Caco-2 (cell line): ENCODE data around the gene FBF1. TPM values are rescaled to one million over a fixed set of nuclear protein-coding genes. Genes with fewer than 3 reads are reported as not detected.

ENCODE experiments used
- BruUV-seq: library from RNA; stranded (reverse); fragments of 400-500 nt; replicated peaks from 2 replicates; lab custom pipeline; 2021; lab: Mats Ljungman, UMichigan
- CTCF ChIA-PET: fragments of 300-600 bp; sonication (Branson Sonifier 250); formaldehyde crosslinking; loops from one replicate; lab custom pipeline; 2022; ENCODE audit warnings: antibody characterized with exemption; lab: Charles Lee
- POLR2A ChIA-PET: fragments of 300-600 bp; sonication (Branson Sonifier 250); formaldehyde crosslinking; loops from one replicate; lab custom pipeline; 2022; ENCODE audit warnings: antibody characterized with exemption; lab: Charles Lee
- DNase-seq, 2 experiments: peaks; one replicate each; pipeline versions ENCODE4 v3.0.0 to v3.0.0-alpha.2; 2020 to 2022
- H3K27me3 ChIP-seq: replicated peaks from 2 replicates; pipeline ENCODE4 v1.6.0; 2011; ENCODE audit warnings: low read length; ENCODE audit not compliant: control insufficient read depth, insufficient read depth
- H3K36me3 ChIP-seq: 2 replicates; pipeline ENCODE4 v1.5.1; 2011; ENCODE audit warnings: low read length; ENCODE audit not compliant: control insufficient read depth, insufficient read depth
- H3K4me1 ChIP-seq: fragments of 250-450 bp; sonication (Bioruptor Pico); 2 replicates; pipeline ENCODE4 v1.5.1; 2020; ENCODE audit warnings: mild to moderate bottlenecking
- H3K4me3 ChIP-seq: 2 replicates; pipeline ENCODE4 v1.5.1; 2011; ENCODE audit warnings: low read depth, mild to moderate bottlenecking, control low read depth, low read length
- H3K9me3 ChIP-seq: fragments of 250-450 bp; sonication (Bioruptor Pico); 2 replicates; pipeline ENCODE4 v1.5.1; 2020; ENCODE audit warnings: mild to moderate bottlenecking, moderate library complexity
- H3K27ac Mint-ChIP-seq: one replicate; pipeline ENCODE4 v1.8.0; 2022; ENCODE audit warnings: mixed read lengths; ENCODE audit not compliant: unreplicated experiment
- H3K27me3 Mint-ChIP-seq: one replicate; pipeline ENCODE4 v1.8.0; 2022; ENCODE audit warnings: mixed read lengths; ENCODE audit not compliant: insufficient read depth, unreplicated experiment
- H3K36me3 Mint-ChIP-seq: one replicate; pipeline ENCODE4 v1.8.0; 2022; ENCODE audit warnings: mild to moderate bottlenecking, mixed read lengths; ENCODE audit not compliant: insufficient read depth, unreplicated experiment
- H3K4me1 Mint-ChIP-seq: one replicate; pipeline ENCODE4 v1.8.0; 2022; ENCODE audit warnings: low read depth, mixed read lengths; ENCODE audit not compliant: unreplicated experiment
- H3K4me3 Mint-ChIP-seq: one replicate; pipeline ENCODE4 v1.8.0; 2022; ENCODE audit warnings: mild to moderate bottlenecking, moderate library complexity, mixed read lengths; ENCODE audit not compliant: unreplicated experiment
- H3K9me3 Mint-ChIP-seq: one replicate; pipeline ENCODE4 v1.8.0; 2022; ENCODE audit warnings: mixed read lengths; ENCODE audit not compliant: unreplicated experiment
- intact Hi-C: fragments of 100-400 bp; cut with micrococcal nuclease; formaldehyde crosslinking; loops from one replicate; pipeline ENCODE4 v1.10.0; 2022; ENCODE audit not compliant: unreplicated experiment
- total RNA-seq: library from RNA; stranded (reverse); gene quantifications from 2 replicates; pipeline ENCODE4 v1.2.3, GENCODE V29; 2022
- TF ChIP-seq, protein P1 (sequence below), 2 experiments: fragments of 200-600 bp in 1 of 2; IDR thresholded peaks; 1 replicate in 1 of 2; 2 replicates in 1 of 2; pipeline versions ENCODE4 v1.5.1 to v1.8.0; 2011 to 2022; ENCODE audit warnings: antibody characterized with exemption in 1 of 2, control low read depth in 1 of 2, inconsistent platforms in 1 of 2, low read depth in 1 of 2, low read length in 1 of 2, mild to moderate bottlenecking in 1 of 2, moderate library complexity in 1 of 2; ENCODE audit not compliant: insufficient read depth in 1 of 2, severe bottlenecking in 1 of 2, unreplicated experiment in 1 of 2

FBF1 gene
- total RNA-seq, 1 experiment from 2014 or later: 14.1 TPM

DNA sequence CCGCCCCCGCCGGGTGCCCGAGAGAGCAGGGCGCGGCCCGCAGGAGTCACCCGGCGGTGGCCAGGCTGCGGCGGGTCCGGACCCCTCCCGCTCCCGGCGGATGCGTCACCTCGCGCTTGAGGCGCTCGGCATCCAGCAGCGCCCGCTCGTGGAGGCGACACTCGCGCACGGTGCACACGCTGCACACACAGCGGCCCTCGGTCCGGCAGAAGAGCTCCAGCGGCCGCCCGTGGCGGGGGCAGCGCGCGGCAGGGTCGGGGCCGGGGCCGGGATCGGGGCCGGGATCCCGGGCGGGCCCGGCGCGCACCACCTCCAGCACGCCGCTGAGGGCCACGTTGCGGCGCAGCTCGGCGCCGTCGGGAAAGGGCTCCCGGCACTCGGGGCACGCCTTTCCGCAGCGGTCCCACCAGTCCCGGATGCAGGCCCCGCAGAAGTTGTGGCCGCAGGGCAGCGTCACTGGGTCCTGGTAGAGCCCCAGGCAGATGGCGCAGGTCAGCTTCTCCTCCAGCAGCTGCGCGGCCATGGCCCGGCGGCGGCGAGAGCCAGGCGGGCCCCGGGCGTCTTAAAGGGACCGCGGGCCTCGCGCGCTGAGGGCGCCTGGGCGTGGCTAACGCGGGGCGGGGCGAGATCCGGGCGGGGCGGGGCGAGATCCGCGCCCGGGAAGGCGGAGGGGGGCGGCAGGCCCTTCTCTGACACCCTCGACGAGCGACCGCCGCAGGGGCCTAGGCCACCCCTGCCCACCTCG, 44.3 kb downstream of the FBF1 start, which contains the start of gene TRIM65:
Gene TRIM65 (minus strand): TSS at position 537 of the 745 bp plus-strand sequence. CDS start 14 bp downstream, at position 523.
- Histone ChIP-seq H3K36me3 (peaks cover 4% of the 10 kb centered on the region; the same call in 1 of the 2 replicates), H3K4me1 (peaks cover 21% of the 10 kb centered on the region), H3K9me3 (no peaks in the 10 kb centered on the region), H3K4me3 (peak within 1 kb of the TSS; percentile 88), H3K27me3 (no peaks in the 10 kb centered on the region)
- intact Hi-C loops: loop anchor here (5.0 kb wide), 1 partner anchor 114 kb away; the partner anchor contains the start of gene UNK
- ChIA-PET POLR2A (interaction anchor here (0.5 to 1.4 kb wide), 6 partner anchors 8 to 117 kb away, joined by 3 to 9 read pairs (median 6); partner anchors contain the start of genes FBF1, MRPL38 and WBP2), CTCF (interaction anchor here (0.5 to 1.9 kb wide), 14 partner anchors 8 to 1392 kb away, joined by 3 to 25 read pairs (median 4); partner anchors contain the start of genes MRPL38 and WBP2)
- no TSS peak for BruUV-seq
- no peaks in the 10 kb centered on the region for H3K27me3 Mint-ChIP-seq
- peaks cover 70% of the 10 kb centered on the region for H3K36me3 Mint-ChIP-seq
- H3K9me3 Mint-ChIP-seq: no peaks in the 10 kb centered on the region
- DNase-seq: peak; percentile 80 to 87
- peak within 1 kb of the TSS; percentile 72 for H3K4me3 Mint-ChIP-seq
- H3K27ac Mint-ChIP-seq: peak within 1 kb of the TSS; percentile 94
- H3K4me1 Mint-ChIP-seq: peaks cover 19% of the 10 kb centered on the region
- TF ChIP-seq, protein P1, sequence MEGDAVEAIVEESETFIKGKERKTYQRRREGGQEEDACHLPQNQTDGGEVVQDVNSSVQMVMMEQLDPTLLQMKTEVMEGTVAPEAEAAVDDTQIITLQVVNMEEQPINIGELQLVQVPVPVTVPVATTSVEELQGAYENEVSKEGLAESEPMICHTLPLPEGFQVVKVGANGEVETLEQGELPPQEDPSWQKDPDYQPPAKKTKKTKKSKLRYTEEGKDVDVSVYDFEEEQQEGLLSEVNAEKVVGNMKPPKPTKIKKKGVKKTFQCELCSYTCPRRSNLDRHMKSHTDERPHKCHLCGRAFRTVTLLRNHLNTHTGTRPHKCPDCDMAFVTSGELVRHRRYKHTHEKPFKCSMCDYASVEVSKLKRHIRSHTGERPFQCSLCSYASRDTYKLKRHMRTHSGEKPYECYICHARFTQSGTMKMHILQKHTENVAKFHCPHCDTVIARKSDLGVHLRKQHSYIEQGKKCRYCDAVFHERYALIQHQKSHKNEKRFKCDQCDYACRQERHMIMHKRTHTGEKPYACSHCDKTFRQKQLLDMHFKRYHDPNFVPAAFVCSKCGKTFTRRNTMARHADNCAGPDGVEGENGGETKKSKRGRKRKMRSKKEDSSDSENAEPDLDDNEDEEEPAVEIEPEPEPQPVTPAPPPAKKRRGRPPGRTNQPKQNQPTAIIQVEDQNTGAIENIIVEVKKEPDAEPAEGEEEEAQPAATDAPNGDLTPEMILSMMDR (IDR thresholded peaks at IDR 0.05; ENCODE audit: insufficient read depth in 1 of 2, low read depth in 1 of 2, low read length in 1 of 2, severe bottlenecking in 1 of 2, unreplicated experiment in 1 of 2): peak in 1 of 2 experiments; percentile 36

- ChIA-PET CTCF (interaction anchor here (0.6 to 1.9 kb wide), 7 partner anchors 12 to 112 kb away, joined by 4 to 25 read pairs (median 5); partner anchors contain the start of genes TRIM47 and WBP2), POLR2A (interaction anchor here (0.5 to 1.4 kb wide), 4 partner anchors 9 to 363 kb away, joined by 3 to 8 read pairs (median 6); partner anchors contain the start of genes FBF1 and MRPL38)
- TSS peak; percentile 26 for BruUV-seq
- no peaks in the 10 kb centered on the region for H3K9me3 Mint-ChIP-seq
- peaks cover 61% of the 10 kb centered on the region for H3K36me3 Mint-ChIP-seq
- H3K36me3 ChIP-seq: peaks cover 3% of the 10 kb centered on the region; the same call in 1 of the 2 replicates
- H3K27me3 Mint-ChIP-seq: no peaks in the 10 kb centered on the region
- peaks cover 21% of the 10 kb centered on the region for H3K4me1 ChIP-seq
- peak in 1 of 2 experiments; percentile 52 for DNase-seq
- no peaks in the 10 kb centered on the region for H3K9me3 ChIP-seq
- peak overlapping the region; percentile 72 for H3K4me3 Mint-ChIP-seq
- H3K27ac Mint-ChIP-seq: peak overlapping the region; percentile 94
- H3K4me3 ChIP-seq: peak overlapping the region; percentile 88
- TF ChIP-seq, protein P1 (IDR thresholded peaks at IDR 0.05; ENCODE audit: insufficient read depth in 1 of 2, low read depth in 1 of 2, low read length in 1 of 2, severe bottlenecking in 1 of 2, unreplicated experiment in 1 of 2): peak in 1 of 2 experiments; percentile 22
- peaks cover 19% of the 10 kb centered on the region for H3K4me1 Mint-ChIP-seq
- intact Hi-C loops: loop anchor here (5.0 kb wide), 1 partner anchor 113 kb away; the partner anchor contains the start of gene UNK
- H3K27me3 ChIP-seq: no peaks in the 10 kb centered on the region
These were observed 45.3 kb downstream of the FBF1 start for GRCh38 chr17:75895370-75896155.
